SJCRH30 (cell line): ENCODE results near the gene ITPRID1. TPM values are rescaled to one million over a fixed set of nuclear protein-coding genes. Genes with fewer than 3 reads are reported as not detected.
A peak's percentile ranks its signal among the peaks of the same experiment; 100 is the strongest.

ENCODE experiments used
- DNase-seq, 2 experiments: peaks; one replicate each; pipeline ENCODE4 v3.0.0-alpha.2; 2015 to 2020
- H3K27ac ChIP-seq: fragments of 250-450 bp; sonication (Bioruptor Pico); 2 replicates; pipeline ENCODE4 v1.5.1; 2020; ENCODE audit warnings: mild to moderate bottlenecking, moderate library complexity
- H3K27me3 ChIP-seq: fragments of 250-450 bp; sonication (Bioruptor Pico); 2 replicates; pipeline ENCODE4 v1.5.1; 2020; ENCODE audit warnings: mild to moderate bottlenecking, moderate library complexity
- H3K36me3 ChIP-seq: fragments of 250-450 bp; sonication (Bioruptor Pico); 2 replicates; pipeline ENCODE4 v1.5.1; 2020; ENCODE audit warnings: mild to moderate bottlenecking, moderate library complexity
- H3K4me1 ChIP-seq: fragments of 250-450 bp; sonication (Bioruptor Pico); 2 replicates; pipeline ENCODE4 v1.5.1; 2020; ENCODE audit warnings: mild to moderate bottlenecking, moderate library complexity
- H3K4me3 ChIP-seq: fragments of 250-450 bp; sonication (Bioruptor Pico); 2 replicates; pipeline ENCODE4 v1.5.1; 2020; ENCODE audit warnings: mild to moderate bottlenecking, moderate library complexity
- H3K9me3 ChIP-seq: fragments of 250-450 bp; sonication (Bioruptor Pico); replicated peaks from 2 replicates; pipeline ENCODE4 v1.5.1; 2020; ENCODE audit warnings: mild to moderate bottlenecking, moderate library complexity
- total RNA-seq: library from RNA; depleted of rRNA; stranded (reverse); fragments of >200 nt; shearing (Covaris generic); gene quantifications from 2 replicates; pipeline ENCODE4 v1.2.3, GENCODE V29; 2014

ITPRID1 gene
- total RNA-seq, 1 experiment from 2014 or later, result not detected

DNA sequence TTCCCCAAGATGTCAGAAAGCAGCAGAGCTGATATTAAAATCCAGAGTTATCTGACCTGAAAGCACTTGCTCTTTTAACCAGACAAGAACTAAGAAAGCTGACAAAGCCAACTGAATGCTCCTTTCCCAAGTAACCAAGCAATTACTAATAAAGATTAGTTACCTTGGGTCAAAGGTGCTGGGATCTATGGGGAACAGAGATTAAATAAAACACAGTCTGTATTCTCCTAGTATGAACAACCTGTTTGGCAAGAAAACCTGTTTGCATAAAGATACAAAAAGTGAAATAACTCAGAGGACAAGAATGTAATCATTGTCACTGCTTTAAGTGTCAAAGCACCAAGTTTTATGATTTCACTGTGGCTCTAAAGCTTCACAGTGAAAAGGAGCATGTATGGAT lies 35.7 kb downstream of the ITPRID1 start:
- H3K27ac ChIP-seq, result no peak overlapping the region
- H3K36me3 ChIP-seq, result no peaks in the 10 kb centered on the region
- no peak overlapping the region for H3K4me3 ChIP-seq
- no peak for DNase-seq
- no peaks in the 10 kb centered on the region for H3K4me1 ChIP-seq
- no peaks in the 10 kb centered on the region; the same call in 1 of the 2 replicates for H3K9me3 ChIP-seq
- no peaks in the 10 kb centered on the region; the same call in 1 of the 2 replicates for H3K27me3 ChIP-seq

DNA sequence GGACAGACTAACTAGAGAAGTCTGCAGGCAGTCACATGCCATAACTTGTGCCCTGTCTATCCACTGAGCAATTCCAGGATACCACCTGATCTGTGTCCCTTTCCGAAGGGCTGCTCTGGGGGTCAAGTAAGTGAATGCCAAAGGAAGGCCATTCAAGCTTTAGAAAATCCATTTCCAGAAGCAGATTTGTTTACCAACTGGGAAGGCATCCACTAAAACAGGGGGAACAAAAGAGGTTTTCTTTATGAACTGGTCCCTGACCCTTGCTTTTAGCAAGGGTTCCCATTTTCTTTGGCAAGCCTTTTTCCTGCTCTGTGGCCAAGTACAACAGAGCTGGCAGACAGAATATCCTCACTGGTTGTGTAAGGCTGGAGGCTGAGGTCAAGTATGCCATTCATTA lies 36.5 kb downstream of the ITPRID1 start:
- Histone ChIP-seq H3K27ac (no peak overlapping the region), H3K9me3 (no peaks in the 10 kb centered on the region; the same call in 1 of the 2 replicates), H3K4me1 (no peaks in the 10 kb centered on the region), H3K36me3 (no peaks in the 10 kb centered on the region), H3K27me3 (no peaks in the 10 kb centered on the region; the same call in 1 of the 2 replicates), H3K4me3 (no peak overlapping the region)
- DNase-seq, result no peak

DNA sequence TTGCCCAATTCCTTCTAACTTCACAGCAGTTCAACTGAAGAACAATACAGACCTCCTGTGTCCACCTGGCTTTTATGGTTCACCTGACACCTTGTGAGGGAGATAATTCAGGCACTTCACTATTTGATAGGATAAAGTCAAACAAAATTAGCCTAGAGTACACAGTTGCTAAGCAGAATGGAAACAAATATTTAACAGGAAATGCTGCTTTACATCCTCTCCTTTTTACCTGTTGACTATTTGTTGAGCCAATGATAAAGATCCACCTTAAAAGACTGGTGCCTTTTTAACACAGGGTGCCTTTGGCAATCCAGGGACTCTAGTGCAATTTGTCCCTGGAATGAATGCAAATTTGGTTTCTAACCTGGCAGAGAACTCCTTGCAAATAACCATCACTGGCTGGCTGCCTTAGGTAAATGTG lies 39.8 kb downstream of the ITPRID1 start:
- H3K4me1 ChIP-seq, result no peaks in the 10 kb centered on the region
- H3K27me3 ChIP-seq, result peaks cover 2% of the 10 kb centered on the region; the same call in 1 of the 2 replicates
- H3K36me3 ChIP-seq, result no peaks in the 10 kb centered on the region
- DNase-seq, result no peak
- H3K4me3 ChIP-seq, result no peak overlapping the region
- H3K27ac ChIP-seq, result no peak overlapping the region
- H3K9me3 ChIP-seq, result no peaks in the 10 kb centered on the region; the same call in 1 of the 2 replicates

DNA sequence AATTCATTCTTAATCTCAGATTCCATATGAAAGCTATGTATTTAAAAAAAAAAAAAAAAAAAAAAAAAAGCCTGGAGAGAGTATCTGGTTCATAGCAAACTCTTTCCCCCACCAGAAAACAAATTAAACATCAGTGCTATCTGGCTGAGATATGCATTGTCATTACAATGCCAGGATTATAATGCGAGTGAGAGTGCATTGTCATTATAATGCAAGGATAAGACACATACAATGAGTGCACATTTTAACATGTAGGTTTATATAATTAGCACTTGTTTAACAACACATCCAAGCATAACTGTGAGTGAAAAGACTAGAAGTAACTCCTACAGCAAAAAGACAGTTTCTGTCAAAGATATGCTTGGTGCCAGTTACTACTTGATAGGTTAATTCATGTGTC lies 48.1 kb downstream of the ITPRID1 start:
- no peak overlapping the region for H3K27ac ChIP-seq
- no peak overlapping the region for H3K4me3 ChIP-seq
- peaks cover 9% of the 10 kb centered on the region; the same call in 1 of the 2 replicates for H3K27me3 ChIP-seq
- no peaks in the 10 kb centered on the region for H3K36me3 ChIP-seq
- no peaks in the 10 kb centered on the region for H3K4me1 ChIP-seq
- no peak for DNase-seq
- no peaks in the 10 kb centered on the region for H3K9me3 ChIP-seq

DNA sequence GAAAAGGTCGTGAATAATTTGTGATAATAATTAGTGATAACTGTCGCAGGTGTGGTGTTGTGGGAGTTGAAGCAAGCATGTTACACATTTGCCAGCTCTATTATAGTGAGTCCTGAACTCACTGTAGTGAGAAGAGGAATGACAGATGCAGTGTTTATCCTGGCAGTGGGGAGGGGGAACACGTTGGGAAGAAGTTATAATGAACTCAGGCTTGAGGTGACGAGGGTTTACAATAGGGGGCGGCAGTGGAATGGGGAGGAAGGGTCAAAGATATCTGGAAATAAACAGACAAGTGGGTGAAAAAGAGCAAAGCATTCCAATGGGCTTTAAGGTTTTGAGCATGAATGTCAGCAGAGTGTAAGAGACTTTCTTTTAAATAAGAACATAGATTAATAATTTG lies 49.6 kb downstream of the ITPRID1 start:
- H3K4me3 ChIP-seq, result no peak overlapping the region
- no peak for DNase-seq
- H3K4me1 ChIP-seq, result no peaks in the 10 kb centered on the region
- no peaks in the 10 kb centered on the region for H3K9me3 ChIP-seq
- H3K27me3 ChIP-seq, result peaks cover 9% of the 10 kb centered on the region; the same call in 1 of the 2 replicates
- no peak overlapping the region for H3K27ac ChIP-seq
- no peaks in the 10 kb centered on the region for H3K36me3 ChIP-seq

DNA sequence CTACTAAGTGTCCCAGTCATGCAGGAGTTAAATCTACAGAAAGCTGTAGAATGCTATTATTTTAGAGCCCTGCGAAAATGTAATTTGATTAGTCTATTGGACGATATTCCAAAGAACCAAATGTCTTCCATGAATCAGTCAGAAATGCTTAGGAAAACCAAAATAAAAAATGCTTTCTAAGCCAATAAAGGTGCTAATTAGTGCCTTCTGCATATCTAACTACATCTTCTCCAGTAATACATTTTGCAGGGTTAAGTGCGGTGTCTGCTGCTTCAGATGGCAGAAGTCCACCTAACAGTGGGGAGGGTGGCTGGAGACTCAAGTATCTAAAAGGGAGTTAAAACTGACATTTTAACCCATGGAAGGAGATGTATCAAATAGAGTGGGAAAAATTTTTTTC lies 50.1 kb downstream of the ITPRID1 start:
- no peaks in the 10 kb centered on the region for H3K4me1 ChIP-seq
- H3K4me3 ChIP-seq, result no peak overlapping the region
- H3K9me3 ChIP-seq, result no peaks in the 10 kb centered on the region
- no peak overlapping the region for H3K27ac ChIP-seq
- DNase-seq, result no peak
- no peaks in the 10 kb centered on the region for H3K36me3 ChIP-seq
- H3K27me3 ChIP-seq, result peaks cover 9% of the 10 kb centered on the region; the same call in 1 of the 2 replicates

DNA sequence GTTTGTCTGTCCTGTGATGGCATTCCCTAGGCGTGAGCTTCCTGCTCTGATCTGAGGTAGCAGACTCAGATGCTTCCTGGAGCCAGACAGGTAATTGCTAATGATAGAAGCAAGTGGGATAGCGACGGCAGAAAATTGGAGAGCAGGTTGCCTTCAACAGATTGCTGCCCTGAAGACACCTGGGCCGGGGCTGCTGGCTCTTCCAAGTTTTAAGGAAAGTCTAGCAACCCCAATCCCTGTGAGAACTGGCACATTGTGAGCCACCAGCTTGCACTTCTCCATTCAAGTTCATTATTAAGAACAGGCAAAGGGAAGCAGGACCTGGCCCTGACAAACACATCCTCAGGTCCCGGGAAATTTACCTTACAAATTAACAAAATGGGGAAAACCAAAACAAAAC lies 50.8 kb downstream of the ITPRID1 start:
- no peaks in the 10 kb centered on the region for H3K36me3 ChIP-seq
- H3K27ac ChIP-seq, result no peak overlapping the region
- H3K27me3 ChIP-seq, result peaks cover 9% of the 10 kb centered on the region; the same call in 1 of the 2 replicates
- H3K4me1 ChIP-seq, result no peaks in the 10 kb centered on the region
- DNase-seq, result no peak
- no peaks in the 10 kb centered on the region for H3K9me3 ChIP-seq
- H3K4me3 ChIP-seq, result no peak overlapping the region

DNA sequence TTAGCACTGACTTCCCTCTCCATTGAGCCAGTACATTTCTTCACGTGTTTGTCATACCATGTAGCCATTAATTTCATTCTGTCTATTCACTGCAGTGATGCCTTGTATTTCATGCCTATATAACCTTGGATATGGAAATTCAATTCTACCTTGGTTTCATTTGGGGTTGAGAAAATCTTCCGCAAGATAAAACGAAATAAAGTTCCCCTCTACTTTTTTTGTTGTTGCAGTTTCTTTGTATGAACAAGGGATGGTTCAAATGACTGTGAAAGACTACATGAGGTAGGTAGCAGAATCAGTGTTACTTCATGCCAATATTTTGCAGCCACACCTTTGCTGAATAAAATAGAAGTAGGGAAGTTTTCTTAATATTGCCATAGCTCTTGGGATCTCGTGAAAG lies 55.6 kb downstream of the ITPRID1 start:
- Histone ChIP-seq H3K27ac (no peak overlapping the region), H3K9me3 (no peaks in the 10 kb centered on the region), H3K4me1 (no peaks in the 10 kb centered on the region), H3K27me3 (peaks cover 5% of the 10 kb centered on the region; the same call in 1 of the 2 replicates), H3K4me3 (no peak overlapping the region), H3K36me3 (no peaks in the 10 kb centered on the region)
- no peak for DNase-seq

DNA sequence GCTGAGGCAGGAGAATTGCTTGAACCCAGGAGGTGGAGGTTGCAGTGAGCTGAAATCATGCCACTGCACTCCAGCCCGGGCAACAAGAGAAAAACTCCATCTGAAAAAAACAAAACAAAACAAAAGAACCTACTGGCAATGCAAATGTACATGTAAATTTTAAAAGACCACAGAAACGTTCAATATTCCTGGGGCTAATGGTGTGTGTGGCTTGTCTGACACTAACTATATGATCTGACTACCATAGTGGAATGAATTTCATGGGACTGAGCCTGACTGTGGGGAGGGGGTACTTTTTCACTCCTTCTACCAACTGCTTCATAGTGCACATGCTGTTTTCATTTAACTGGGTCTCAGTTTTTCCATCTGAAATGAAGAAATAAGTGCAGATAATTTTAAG lies 69.6 kb downstream of the ITPRID1 start:
- H3K9me3 ChIP-seq, result no peaks in the 10 kb centered on the region
- H3K4me1 ChIP-seq, result no peaks in the 10 kb centered on the region
- no peak for DNase-seq
- no peaks in the 10 kb centered on the region for H3K36me3 ChIP-seq
- H3K4me3 ChIP-seq, result no peak overlapping the region
- H3K27ac ChIP-seq, result no peak overlapping the region
- H3K27me3 ChIP-seq, result no peaks in the 10 kb centered on the region

DNA sequence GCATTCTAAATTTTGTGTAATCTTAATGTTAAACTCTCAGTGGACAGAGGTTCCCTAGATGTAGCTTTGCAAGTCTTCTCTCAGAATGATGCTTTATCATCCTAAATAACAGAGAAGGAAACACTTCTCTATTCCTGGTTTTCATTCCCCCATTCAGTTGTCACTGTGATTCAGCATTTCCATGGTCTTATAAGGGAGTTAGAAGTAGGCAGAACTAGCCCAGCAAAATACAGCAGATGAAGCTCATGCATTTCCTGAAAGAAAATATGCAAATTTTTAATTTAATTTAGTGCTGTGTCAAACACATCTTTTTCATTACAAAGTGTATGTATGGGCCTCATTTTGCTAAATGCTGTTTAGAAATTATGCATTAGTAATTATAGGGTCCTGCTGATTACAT lies 70.1 kb downstream of the ITPRID1 start:
- Histone ChIP-seq H3K27ac (no peak overlapping the region), H3K4me3 (no peak overlapping the region), H3K4me1 (no peaks in the 10 kb centered on the region), H3K9me3 (no peaks in the 10 kb centered on the region), H3K36me3 (no peaks in the 10 kb centered on the region), H3K27me3 (no peaks in the 10 kb centered on the region)
- no peak for DNase-seq

DNA sequence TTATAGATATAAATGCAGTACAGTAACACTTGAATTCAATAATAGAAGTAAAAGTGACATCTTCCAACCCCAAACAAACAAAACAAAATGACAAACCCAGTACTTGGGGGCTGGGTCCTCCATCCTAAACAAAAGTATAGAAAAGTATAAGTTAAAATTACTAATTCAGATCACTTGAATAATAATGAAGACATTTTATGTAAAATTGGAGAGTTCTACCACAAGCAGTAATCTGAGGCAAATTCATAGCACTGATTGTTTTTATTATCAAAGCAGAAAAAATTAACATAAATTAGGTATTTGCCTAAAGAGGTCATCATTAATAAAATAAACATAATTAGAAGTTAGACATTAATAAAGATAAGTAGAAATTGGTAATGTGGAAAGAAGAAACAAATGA lies 81.5 kb downstream of the ITPRID1 start:
- Histone ChIP-seq H3K27me3 (0 out of 2 replicates have a peak, but pooled peaks cover 7% of the 10 kb centered on the region), H3K4me3 (no peak overlapping the region), H3K9me3 (no peaks in the 10 kb centered on the region), H3K4me1 (no peaks in the 10 kb centered on the region), H3K36me3 (no peaks in the 10 kb centered on the region), H3K27ac (no peak overlapping the region)
- no peak for DNase-seq

DNA sequence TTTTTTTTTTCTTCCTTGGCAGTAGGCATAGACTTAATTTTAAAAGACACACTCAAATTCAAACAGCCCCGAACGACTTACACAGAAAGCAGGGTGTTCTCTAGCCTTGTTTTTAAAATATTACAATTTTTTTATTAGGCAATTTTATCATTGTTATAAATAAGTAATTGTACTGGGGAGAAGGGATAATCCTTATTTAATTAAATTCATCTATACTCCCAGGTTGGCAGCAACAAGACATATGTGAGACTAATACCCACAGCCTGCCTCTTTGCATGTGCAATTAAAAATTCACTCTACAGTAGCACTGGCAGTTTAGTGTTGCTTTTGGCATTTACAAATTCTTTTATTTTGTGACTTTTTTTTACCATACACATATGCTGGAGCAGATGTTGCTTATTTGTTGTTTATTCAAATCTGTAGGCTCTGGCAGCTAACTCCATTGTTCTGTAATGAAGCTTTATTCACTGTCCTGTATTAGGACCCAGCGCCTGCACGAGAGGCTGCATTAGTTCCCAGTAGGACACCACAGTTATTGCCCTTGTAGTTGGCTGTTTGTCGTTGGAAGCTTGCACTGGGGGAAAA lies 88.2 kb downstream of the ITPRID1 start:
- H3K4me1 ChIP-seq, result no peaks in the 10 kb centered on the region

DNA sequence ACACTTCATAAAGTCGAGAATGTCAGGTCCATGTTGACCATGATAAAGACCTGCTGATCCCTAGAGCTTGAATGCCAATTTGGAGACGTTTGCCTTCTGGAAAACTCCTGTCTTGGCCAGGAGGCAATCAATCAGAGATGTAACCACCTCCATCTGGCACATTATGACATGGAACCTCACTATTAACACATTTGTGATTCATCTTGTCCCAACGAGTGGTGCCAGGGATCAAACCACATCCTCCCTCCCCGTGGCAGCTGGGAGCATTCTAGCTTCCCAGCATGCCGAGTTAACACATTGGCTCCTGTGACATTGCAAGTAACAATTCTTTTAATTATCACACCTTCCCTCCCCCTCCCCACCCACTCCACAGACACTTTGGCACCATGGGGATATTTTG lies 89.2 kb downstream of the ITPRID1 start:
- Histone ChIP-seq H3K4me3 (no peak overlapping the region), H3K4me1 (no peaks in the 10 kb centered on the region), H3K27ac (no peak overlapping the region), H3K9me3 (no peaks in the 10 kb centered on the region), H3K36me3 (no peaks in the 10 kb centered on the region), H3K27me3 (peaks cover 4% of the 10 kb centered on the region; the same call in 1 of the 2 replicates)
- DNase-seq, result peak in 1 of 2 experiments; percentile 4

More for the DNA sequence above, 88.2 kb downstream of the ITPRID1 start:
- Histone ChIP-seq H3K27ac (no peak overlapping the region), H3K36me3 (no peaks in the 10 kb centered on the region), H3K4me3 (no peak overlapping the region), H3K27me3 (peaks cover 7% of the 10 kb centered on the region; the same call in 1 of the 2 replicates), H3K9me3 (no peaks in the 10 kb centered on the region)
- DNase-seq, result no peak

DNA sequence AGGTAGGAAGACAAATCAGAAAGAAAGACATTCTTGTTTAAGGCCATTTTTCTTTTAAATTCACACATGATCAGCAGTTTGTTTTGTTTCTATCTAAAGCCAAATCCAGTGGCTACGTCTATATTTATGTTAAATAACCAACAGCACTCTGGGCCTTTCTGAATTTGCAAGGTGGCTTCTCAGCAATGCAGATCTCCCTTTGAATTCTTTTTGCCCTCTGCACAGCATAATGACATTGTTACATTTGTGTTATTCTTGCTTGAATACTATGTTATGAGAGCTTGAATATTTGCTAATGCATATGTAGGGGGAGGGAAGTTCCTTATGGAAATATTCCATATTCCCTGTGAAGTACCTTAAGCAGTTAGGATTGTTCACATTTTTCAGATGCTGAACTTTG lies 99.7 kb downstream of the ITPRID1 start:
- Histone ChIP-seq H3K27ac (no peak overlapping the region), H3K27me3 (peaks cover 22% of the 10 kb centered on the region), H3K4me1 (no peaks in the 10 kb centered on the region), H3K9me3 (no peaks in the 10 kb centered on the region), H3K36me3 (no peaks in the 10 kb centered on the region), H3K4me3 (no peak overlapping the region)
- DNase-seq, result no peak

DNA sequence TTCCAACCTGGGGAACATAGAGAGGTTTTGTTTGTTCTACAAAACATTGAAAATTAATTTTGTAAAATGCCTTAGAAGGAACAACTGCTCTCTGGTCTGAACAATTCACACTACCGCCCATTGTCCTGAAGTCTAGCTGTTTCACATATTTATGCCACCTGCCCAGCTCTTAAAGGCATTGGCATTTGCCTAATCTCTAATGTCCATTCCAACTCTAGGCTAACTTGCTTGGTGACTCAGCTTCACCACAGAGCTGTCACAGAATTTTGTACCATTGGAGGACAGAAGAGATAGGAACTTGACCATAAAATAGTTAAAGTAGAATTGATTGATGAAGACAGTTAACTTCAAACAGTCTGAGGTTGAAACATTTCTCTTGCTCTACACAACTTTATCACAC lies 119.6 kb downstream of the ITPRID1 start:
- peaks cover 10% of the 10 kb centered on the region; the same call in 1 of the 2 replicates for H3K27me3 ChIP-seq
- no peaks in the 10 kb centered on the region for H3K9me3 ChIP-seq
- DNase-seq, result no peak
- H3K36me3 ChIP-seq, result no peaks in the 10 kb centered on the region
- no peaks in the 10 kb centered on the region for H3K4me1 ChIP-seq
- H3K27ac ChIP-seq, result no peak overlapping the region
- H3K4me3 ChIP-seq, result no peak overlapping the region

DNA sequence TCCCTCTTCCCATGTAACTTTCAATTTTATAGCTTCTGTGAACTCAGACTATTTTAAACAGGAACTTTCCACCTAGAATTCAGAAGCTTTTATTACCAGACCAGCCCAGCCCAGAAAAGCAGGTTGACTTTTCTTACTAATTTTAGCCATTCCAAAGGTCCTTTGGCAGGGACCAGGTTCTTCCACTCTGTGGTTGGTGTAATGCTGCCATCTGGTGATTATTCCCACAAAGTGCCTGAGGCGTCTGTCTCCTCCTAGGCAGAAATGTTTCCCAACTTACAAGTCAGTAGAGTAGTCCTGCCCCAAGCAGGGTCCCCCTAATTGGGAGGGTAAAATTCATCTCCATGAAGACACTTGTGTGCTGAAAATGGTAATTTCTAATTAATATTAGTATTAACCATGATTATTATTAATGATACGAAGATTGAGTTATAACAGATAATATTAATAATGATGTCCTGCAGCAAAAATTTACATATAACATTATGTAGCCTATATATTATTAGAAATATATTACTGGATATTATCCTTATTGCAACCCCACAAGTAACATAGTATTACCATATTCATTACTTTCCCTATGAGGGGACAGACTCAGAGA lies 120.1 kb downstream of the ITPRID1 start:
- H3K4me3 ChIP-seq, result no peak overlapping the region
- H3K36me3 ChIP-seq, result no peaks in the 10 kb centered on the region
- H3K27me3 ChIP-seq, result peaks cover 10% of the 10 kb centered on the region; the same call in 1 of the 2 replicates
- no peaks in the 10 kb centered on the region for H3K4me1 ChIP-seq
- H3K27ac ChIP-seq, result no peak overlapping the region
- DNase-seq, result peak; percentile 37 to 69
- no peaks in the 10 kb centered on the region for H3K9me3 ChIP-seq
